GM23338 (cell line): ENCODE measurements around the gene GPR152.
A peak's percentile ranks its signal among the peaks of the same experiment; 100 is the strongest.

Source experiments
- CREB1 ChIP-seq: fragments of 250-450 bp; sonication (Bioruptor Pico); IDR thresholded peaks from 2 replicates; pipeline ENCODE4 v1.5.0; 2020; ENCODE audit warnings: low read depth, mild to moderate bottlenecking, moderate library complexity
- CTCF ChIP-seq, 2 experiments: fragments of 200-600 bp in 1 of 2; sonication (generic) in 1 of 2; conservative IDR thresholded peaks; 2 replicates each; pipeline versions ENCODE4 v1.5.1 to v1.6.1; 2016 to 2017; ENCODE audit warnings: antibody characterized with exemption in 2 of 2, low read depth in 2 of 2, mild to moderate bottlenecking in 2 of 2, moderate library complexity in 1 of 2
- EZH2 ChIP-seq: fragments of 200-600 bp; sonication (generic); IDR thresholded peaks from one replicate; pipeline ENCODE4 v1.8.0; 2017; ENCODE audit warnings: antibody characterized with exemption, mild to moderate bottlenecking, low read depth; ENCODE audit not compliant: unreplicated experiment
- EZH2phosphoT487 ChIP-seq: fragments of 200-600 bp; sonication (generic); IDR thresholded peaks from one replicate; pipeline ENCODE4 v1.8.1; 2018; ENCODE audit warnings: antibody characterized with exemption; ENCODE audit not compliant: unreplicated experiment
- POLR2AphosphoS5 ChIP-seq: IDR thresholded peaks from 2 replicates; pipeline ENCODE4 v1.6.1; 2016; ENCODE audit warnings: antibody characterized with exemption, low read depth
- REST ChIP-seq: IDR thresholded peaks from one replicate; pipeline ENCODE4 v1.6.1; 2018; ENCODE audit warnings: antibody characterized with exemption; ENCODE audit not compliant: unreplicated experiment
- ZNF331 ChIP-seq: fragments of 250-450 bp; sonication (Bioruptor Pico); IDR thresholded peaks from 2 replicates; pipeline ENCODE4 v1.5.0; 2020; ENCODE audit warnings: low read depth, mild to moderate bottlenecking, moderate library complexity
- ZNF462 ChIP-seq: fragments of 250-450 bp; sonication (Bioruptor Pico); IDR thresholded peaks from 2 replicates; pipeline ENCODE4 v1.5.0; 2020; ENCODE audit warnings: mild to moderate bottlenecking, moderate library complexity

- TF ChIP-seq EZH2 (no peak), REST (no peak), CTCF (conservative IDR thresholded peaks at IDR 0.05; ENCODE audit: low read depth in 2 of 2) (no peak), EZH2phosphoT487 (no peak), ZNF331 (CRISPR knock-in tag) (no peak), POLR2AphosphoS5 (peak; percentile 88), CREB1 (CRISPR knock-in tag) (peak; percentile 51; the same call in 1 of the 2 replicates), ZNF462 (CRISPR knock-in tag) (no peak)
These were observed 31.7 kb downstream of the GPR152 start for GRCh38 chr11:67420646-67421429.
